Fibroblast of lung (primary cell): ENCODE data around the gene DLL3. TPM values are rescaled to one million over a fixed set of nuclear protein-coding genes. Genes with fewer than 3 reads are reported as not detected.

ENCODE experiments used
- DNase-seq, 2 donors: peaks; one replicate each; pipeline versions ENCODE4 v3.0.0 to v3.0.0-alpha.2; 2010; ENCODE audit warnings: low read depth in 2 of 2
- H2AFZ ChIP-seq: 2 replicates; pipeline ENCODE4 v1.5.1; 2012; ENCODE audit warnings: low read length, control low read depth, inconsistent platforms
- H3K27ac ChIP-seq: 2 replicates; pipeline ENCODE4 v1.5.1; 2011; ENCODE audit warnings: low read length, control low read depth; ENCODE audit not compliant: insufficient read depth
- H3K27me3 ChIP-seq: 2 replicates; pipeline ENCODE4 v1.5.1; 2011; ENCODE audit warnings: mild to moderate bottlenecking, low read length; ENCODE audit not compliant: control insufficient read depth, insufficient read depth
- H3K36me3 ChIP-seq: 2 replicates; pipeline ENCODE4 v1.5.1; 2011; ENCODE audit warnings: low read length; ENCODE audit not compliant: control insufficient read depth, insufficient read depth
- H3K4me1 ChIP-seq: 2 replicates; pipeline ENCODE4 v1.5.1; 2011; ENCODE audit warnings: low read length; ENCODE audit not compliant: control insufficient read depth, insufficient read depth; ENCODE audit errors: extremely low read depth
- H3K4me2 ChIP-seq: 2 replicates; pipeline ENCODE4 v1.5.1; 2011; ENCODE audit warnings: low read length, control low read depth; ENCODE audit not compliant: insufficient read depth; ENCODE audit errors: extremely low read depth
- H3K4me3 ChIP-seq, 4 experiments: fragments of 200-600 bp in 1 of 4; sonication (generic) in 1 of 4; replicated peaks in 1 of 4; 2 replicates each; pipeline ENCODE4 v1.5.1; 2011 to 2016; ENCODE audit warnings: low read length in 4 of 4, low read depth in 3 of 4, mild to moderate bottlenecking in 3 of 4, control low read depth in 2 of 4, inconsistent platforms in 1 of 4, mixed read lengths in 1 of 4; ENCODE audit not compliant: insufficient read depth in 1 of 4; ENCODE audit errors: control extremely low read depth in 1 of 4
- H3K79me2 ChIP-seq: 2 replicates; pipeline ENCODE4 v1.5.1; 2012; ENCODE audit warnings: mild to moderate bottlenecking, low read length, inconsistent platforms; ENCODE audit not compliant: control insufficient read depth, insufficient read depth
- H3K9ac ChIP-seq: 2 replicates; pipeline ENCODE4 v1.5.1; 2011; ENCODE audit warnings: mild to moderate bottlenecking, low read length, control low read depth; ENCODE audit not compliant: insufficient read depth
- H3K9me3 ChIP-seq: 2 replicates; pipeline ENCODE4 v1.5.1; 2012; ENCODE audit warnings: low read depth, low read length; ENCODE audit not compliant: control insufficient read depth, insufficient read depth
- H4K20me1 ChIP-seq: 2 replicates; pipeline ENCODE4 v1.5.1; 2011; ENCODE audit warnings: low read length; ENCODE audit not compliant: control insufficient read depth, insufficient read depth; ENCODE audit errors: extremely low read depth
- CTCF ChIP-seq, 2 donors: IDR thresholded peaks in 1 of 2; conservative IDR thresholded peaks in 1 of 2; 1 replicate in 1 of 2; 2 replicates in 1 of 2; pipeline ENCODE4 v1.5.1; 2011 to 2012; ENCODE audit warnings: low read length in 2 of 2, control low read depth in 1 of 2, inconsistent platforms in 1 of 2, low read depth in 1 of 2, mild to moderate bottlenecking in 1 of 2
- EZH2 ChIP-seq: IDR thresholded peaks from 2 replicates; pipeline ENCODE4 v1.5.1; 2012; ENCODE audit warnings: low read length, control low read depth, mild to moderate bottlenecking; ENCODE audit errors: missing control alignments
- polyA plus RNA-seq, 2 donors: library from polyadenylated mRNA; depleted of rRNA in 1 of 2; stranded (reverse) in 1 of 2; unstranded in 1 of 2; fragments of >200 nt; gene quantifications; 2 replicates each; pipeline ENCODE4 v1.2.1, GENCODE V29; 2011 to 2012; ENCODE audit warnings: missing spikeins in 1 of 2
- total RNA-seq: library from RNA; depleted of rRNA; stranded (reverse); fragments of >200 nt; gene quantifications from 2 replicates; pipeline ENCODE4 v1.2.1, GENCODE V29; 2014

The DLL3 gene
- total and polyA plus RNA-seq, 2 donors (not counting 1 experiment from before 2014, with no cell fraction given) = under 0.01 to 0.11 TPM

- Histone ChIP-seq H2AFZ (no peak overlapping the region), H3K27me3 (peaks cover 35% of the 10 kb centered on the region), H3K36me3 (no peaks in the 10 kb centered on the region), H3K4me3 (no peak overlapping the region), H3K79me2 (no peaks in the 10 kb centered on the region), H3K4me2 (no peak overlapping the region), H3K4me1 (no peaks in the 10 kb centered on the region), H3K27ac (no peak overlapping the region), H3K9me3 (no peaks in the 10 kb centered on the region), H3K9ac (no peak overlapping the region), H4K20me1 (no peaks in the 10 kb centered on the region)
- TF ChIP-seq CTCF (conservative IDR thresholded peaks at IDR 0.05 in 1 of 2, IDR thresholded peaks at IDR 0.05 in 1 of 2; ENCODE audit: low read depth in 1 of 2, low read length in 2 of 2) = peak; percentile 42 to 53
- no peak for TF ChIP-seq EZH2
- DNase-seq = peak; percentile 66 to 69
Measured at GRCh38 chr19:39502640-39503417, 4.1 kb downstream of the DLL3 start.

- Histone ChIP-seq H4K20me1 (no peaks in the 10 kb centered on the region), H3K4me2 (no peak overlapping the region), H3K4me1 (no peaks in the 10 kb centered on the region), H3K27me3 (peaks cover 19% of the 10 kb centered on the region), H3K9me3 (no peaks in the 10 kb centered on the region), H3K4me3 (no peak overlapping the region), H3K36me3 (no peaks in the 10 kb centered on the region), H3K27ac (no peak overlapping the region), H3K79me2 (no peaks in the 10 kb centered on the region), H2AFZ (no peak overlapping the region), H3K9ac (no peak overlapping the region)
- no peak for TF ChIP-seq EZH2
- no peak for DNase-seq
Measured at GRCh38 chr19:39506598-39506943, 7.8 kb downstream of the DLL3 start.

GRCh38 chr19:39506944-39507714, 8.4 kb downstream of the DLL3 start:
- Histone ChIP-seq H3K27ac (no peak overlapping the region), H3K79me2 (no peaks in the 10 kb centered on the region), H3K4me1 (no peaks in the 10 kb centered on the region), H3K9ac (no peak overlapping the region), H3K9me3 (no peaks in the 10 kb centered on the region), H3K4me3 (peak overlapping the region; percentile 30 to 52 (median 46)), H4K20me1 (no peaks in the 10 kb centered on the region), H3K4me2 (peak overlapping the region; percentile 64), H3K36me3 (no peaks in the 10 kb centered on the region), H2AFZ (peak overlapping the region; percentile 69), H3K27me3 (peaks cover 21% of the 10 kb centered on the region)
- peak; percentile 44 to 69 for DNase-seq
- TF ChIP-seq EZH2 = peak; percentile 72
- no peak for TF ChIP-seq CTCF (conservative IDR thresholded peaks at IDR 0.05 in 1 of 2, IDR thresholded peaks at IDR 0.05 in 1 of 2; ENCODE audit: low read depth in 1 of 2, low read length in 2 of 2)
